Esophagus squamous epithelium (tissue), 5 donors: Measurements from ENCODE around the gene MX2. TPM values are rescaled to one million over a fixed set of nuclear protein-coding genes. Genes with fewer than 3 reads are reported as not detected.

ENCODE experiments used
- DNase-seq: peaks from one replicate; lab custom pipeline; 2025; lab: John Stamatoyannopoulos, UW
- H3K27ac ChIP-seq, 4 donors: fragments of 200-600 bp; sonication (generic); one replicate each; pipeline ENCODE4 v1.5.1; 2016 to 2019; ENCODE audit warnings: mild to moderate bottlenecking in 1 of 4
- H3K27me3 ChIP-seq, 4 donors: fragments of 200-600 bp; sonication (generic); 1 replicate in 3 of 4; 2 replicates in 1 of 4; pipeline versions ENCODE4 v1.5.1 to v1.6.0; 2017 to 2021; ENCODE audit warnings: antibody characterized with exemption in 1 of 4
- H3K36me3 ChIP-seq, 3 donors: fragments of 200-600 bp; sonication (generic); one replicate each; pipeline ENCODE4 v1.5.1; 2016 to 2019
- H3K4me1 ChIP-seq, 3 donors: fragments of 200-600 bp; sonication (generic); one replicate each; pipeline ENCODE4 v1.5.1; 2017 to 2019
- H3K4me3 ChIP-seq, 4 donors: fragments of 200-600 bp; sonication (generic); 1 replicate in 3 of 4; 2 replicates in 1 of 4; pipeline ENCODE4 v1.5.1; 2016 to 2019; ENCODE audit warnings: mild to moderate bottlenecking in 2 of 4, moderate library complexity in 1 of 4
- H3K9me3 ChIP-seq, 3 donors: fragments of 200-600 bp; sonication (generic); one replicate each; pipeline ENCODE4 v1.5.1; 2016 to 2019
- CTCF ChIP-seq, 6 experiments: fragments of 450-650 bp in 4 of 6; fragments of 200-600 bp in 2 of 6; sonication (generic) in 2 of 6; IDR thresholded peaks; one replicate each; pipeline ENCODE4 v1.5.1; 2016 to 2019; ENCODE audit warnings: antibody characterized with exemption in 6 of 6, mild to moderate bottlenecking in 4 of 6, moderate library complexity in 4 of 6
- POLR2A ChIP-seq, 4 donors: fragments of 450-650 bp; IDR thresholded peaks; one replicate each; pipeline ENCODE4 v1.6.1; 2017; ENCODE audit warnings: antibody characterized with exemption in 4 of 4, mild to moderate bottlenecking in 4 of 4, moderate library complexity in 3 of 4
- WGBS, 2 donors: methylation state at CpG; one replicate each; pipeline ENCODE4 v1.1.5; 2018; 5-methylcytosine and 5-hydroxymethylcytosine counted together
- intact Hi-C: fragments of 100-400 bp; cut with DNase I; formaldehyde crosslinking; loops from one replicate; pipeline ENCODE4 v1.15.0; 2022
- total RNA-seq, 4 donors: library from RNA; depleted of rRNA; stranded (reverse); fragments of >200 nt; gene quantifications; one replicate each; pipeline ENCODE4 v1.1.0, GENCODE V29; 2016
- donor health status: DM: yes; HTN: yes; CAD: no.

The MX2 gene
- total RNA-seq, 4 donors from 2014 or later: 4.3 to 23.5 (median 8.5) TPM

DNA sequence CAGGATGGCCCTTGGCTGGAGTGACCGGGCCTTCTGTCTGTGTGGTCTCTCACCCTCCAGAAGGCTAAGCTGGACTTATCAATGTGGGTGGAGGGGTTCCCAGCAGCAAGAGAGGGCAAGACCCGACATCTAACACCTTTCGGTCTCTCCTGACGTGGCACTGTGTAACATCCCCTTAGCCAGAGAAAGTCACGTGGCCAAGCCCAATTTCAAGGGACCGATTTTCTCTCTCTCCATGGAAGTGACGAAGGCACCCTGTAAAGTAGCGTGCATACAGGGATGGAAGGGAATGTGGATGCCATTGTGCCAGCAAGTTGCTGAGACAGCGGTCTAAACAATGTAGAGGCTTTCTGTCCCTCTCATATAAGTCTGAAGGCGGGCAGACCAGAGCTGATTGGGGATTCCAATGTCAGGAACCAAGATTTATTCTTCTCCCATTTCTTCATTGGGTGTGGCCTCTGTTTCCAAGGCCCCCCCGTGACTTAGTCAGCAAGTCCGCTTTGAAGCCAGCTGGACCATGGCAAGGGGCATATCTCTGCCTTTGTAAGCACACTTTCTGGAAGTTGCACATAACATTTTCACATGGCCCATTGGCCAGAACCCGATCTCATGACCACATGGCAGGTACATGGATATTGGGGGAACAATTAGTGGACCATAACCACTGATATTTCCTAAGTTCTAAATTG lies 76.7 kb downstream of the MX2 start:
- intact Hi-C loops: no loop called here
- 97% methylated on average over 11 to 13 of the region's 13 CpGs for WGBS, 2 donors
- Histone ChIP-seq H3K4me1 (no peaks in the 10 kb centered on the region), H3K9me3 (peaks cover 0 to 11% (median 6%) of the 10 kb centered on the region in 3 donors), H3K27me3 (no peaks in the 10 kb centered on the region), H3K4me3 (no peak overlapping the region), H3K36me3 (peaks cover 11 to 100% (median 68%) of the 10 kb centered on the region in 3 donors), H3K27ac (no peak overlapping the region)
- DNase-seq: no peak
- no peak for TF ChIP-seq POLR2A (IDR thresholded peaks at IDR 0.05)
- TF ChIP-seq CTCF (IDR thresholded peaks at IDR 0.05): no peak

GRCh38 chr21:41439248-41439647 lies 77.4 kb downstream of the MX2 start:
- Histone ChIP-seq H3K36me3 (peaks cover 16 to 100% (median 70%) of the 10 kb centered on the region in 3 donors), H3K4me1 (no peaks in the 10 kb centered on the region), H3K27ac (no peak overlapping the region), H3K27me3 (no peaks in the 10 kb centered on the region), H3K9me3 (peaks cover 0 to 7% (median 6%) of the 10 kb centered on the region in 3 donors), H3K4me3 (no peak overlapping the region)
- DNase-seq: no peak
- WGBS, 2 donors: 78 to 87% methylated on average over 4 of the region's 4 CpGs
- intact Hi-C loops: no loop called here
- TF ChIP-seq POLR2A (IDR thresholded peaks at IDR 0.05): no peak

DNA sequence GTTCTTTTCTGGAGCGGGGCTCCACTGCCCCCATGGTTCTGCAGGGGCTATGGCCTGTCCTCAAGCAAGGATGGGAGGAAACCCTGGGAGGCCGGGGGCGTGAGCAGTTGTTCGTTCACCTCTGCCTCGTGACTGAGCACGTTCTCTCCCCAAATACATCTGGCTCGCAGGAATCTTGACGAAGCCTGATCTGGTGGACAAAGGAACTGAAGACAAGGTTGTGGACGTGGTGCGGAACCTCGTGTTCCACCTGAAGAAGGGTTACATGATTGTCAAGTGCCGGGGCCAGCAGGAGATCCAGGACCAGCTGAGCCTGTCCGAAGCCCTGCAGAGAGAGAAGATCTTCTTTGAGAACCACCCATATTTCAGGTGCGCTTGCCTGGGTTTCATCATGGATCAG lies 79.7 kb downstream of the MX2 start:
- TF ChIP-seq POLR2A (IDR thresholded peaks at IDR 0.05): no peak
- TF ChIP-seq CTCF (IDR thresholded peaks at IDR 0.05): no peak
- Histone ChIP-seq H3K36me3 (peaks cover 11 to 100% (median 64%) of the 10 kb centered on the region in 3 donors), H3K9me3 (no peaks in the 10 kb centered on the region), H3K27me3 (no peaks in the 10 kb centered on the region), H3K4me1 (no peaks in the 10 kb centered on the region), H3K4me3 (no peak overlapping the region), H3K27ac (no peak overlapping the region)
- no peak for DNase-seq
- 100% methylated on average over 1 to 2 of the region's 14 CpGs for whole genome bisulfite sequencing, 2 donors
- intact Hi-C loops: no loop called here

- Histone ChIP-seq H3K9me3 (no peaks in the 10 kb centered on the region), H3K4me3 (no peak overlapping the region), H3K27me3 (no peaks in the 10 kb centered on the region), H3K4me1 (no peaks in the 10 kb centered on the region), H3K36me3 (peaks cover 11 to 100% (median 63%) of the 10 kb centered on the region in 3 donors), H3K27ac (no peak overlapping the region)
- 86 to 93% methylated on average over 2 of the region's 2 CpGs for WGBS, 2 donors
- intact Hi-C loops: no loop called here
- no peak for TF ChIP-seq POLR2A (IDR thresholded peaks at IDR 0.05)
- TF ChIP-seq CTCF (IDR thresholded peaks at IDR 0.05): no peak
- DNase-seq: no peak
These were observed 80.8 kb downstream of the MX2 start for GRCh38 chr21:41442481-41443186.

- TF ChIP-seq POLR2A (IDR thresholded peaks at IDR 0.05) (no peak), CTCF (IDR thresholded peaks at IDR 0.05) (no peak)
- H3K4me1 ChIP-seq: no peaks in the 10 kb centered on the region
- no peaks in the 10 kb centered on the region for H3K27me3 ChIP-seq
- peaks cover 11 to 100% (median 58%) of the 10 kb centered on the region in 3 donors for H3K36me3 ChIP-seq
- 92 to 95% methylated on average over 7 of the region's 7 CpGs for WGBS, 2 donors
- no peak overlapping the region for H3K27ac ChIP-seq
- H3K4me3 ChIP-seq: no peak overlapping the region
- DNase-seq: no peak
- no peaks in the 10 kb centered on the region for H3K9me3 ChIP-seq
- intact Hi-C loops: no loop called here
These were observed 81.7 kb downstream of the MX2 start for GRCh38 chr21:41443562-41443961.
